Measurements from ENCODE around the gene DAD1. TPM values are rescaled to one million over a fixed set of nuclear protein-coding genes. Genes with fewer than 3 reads are reported as not detected.

The DAD1 gene
- total RNA-seq, 1 experiment from 2014 or later, result 258 TPM

GRCh38 chr14:22610931-22611330, 21.9 kb upstream of the DAD1 start:
- Histone ChIP-seq H4K20me1 (ENCODE audit: low read length) (no peaks in the 10 kb centered on the region), H3K27ac (ENCODE audit: low read length) (no peak overlapping the region), H3K9ac (ENCODE audit: low read length) (no peak overlapping the region), H3K4me3 (ENCODE audit: low read length) (no peak overlapping the region), H3K4me1 (ENCODE audit: insufficient read depth, low read length) (peaks cover 36% of the 10 kb centered on the region), H3K4me2 (ENCODE audit: low read length) (no peak overlapping the region), H3K79me2 (ENCODE audit: low read length) (no peaks in the 10 kb centered on the region), H3K36me3 (ENCODE audit: low read depth, low read length) (peaks cover 30% of the 10 kb centered on the region), H3K9me3 (ENCODE audit: low read length) (no peaks in the 10 kb centered on the region), H3F3A (ENCODE audit: low read length, unreplicated experiment) (peaks cover 7% of the 10 kb centered on the region), H2AFZ (ENCODE audit: low read length) (no peak overlapping the region), H3K27me3 (ENCODE audit: low read length) (no peaks in the 10 kb centered on the region), H3K9me2 (replicated peaks; ENCODE audit: low read length) (no peaks in the 10 kb centered on the region)
- DNase-seq (no peak), ATAC-seq (no peak)
- POLR2A ChIA-PET (ENCODE audit: unreplicated experiment), result no interaction called here
- intact Hi-C loops (cut with micrococcal nuclease), result loop anchor here (5.0 kb wide), 1 partner anchor 41 kb away; no protein-coding TSS in a partner anchor
- BruUV-seq (replicated peaks), result no TSS peak
- CTCF ChIA-PET, result no interaction called here
- TF ChIP-seq EZH2phosphoT487 (IDR thresholded peaks at IDR 0.05; ENCODE audit: borderline replicate concordance, low read length), result no peak

DNA sequence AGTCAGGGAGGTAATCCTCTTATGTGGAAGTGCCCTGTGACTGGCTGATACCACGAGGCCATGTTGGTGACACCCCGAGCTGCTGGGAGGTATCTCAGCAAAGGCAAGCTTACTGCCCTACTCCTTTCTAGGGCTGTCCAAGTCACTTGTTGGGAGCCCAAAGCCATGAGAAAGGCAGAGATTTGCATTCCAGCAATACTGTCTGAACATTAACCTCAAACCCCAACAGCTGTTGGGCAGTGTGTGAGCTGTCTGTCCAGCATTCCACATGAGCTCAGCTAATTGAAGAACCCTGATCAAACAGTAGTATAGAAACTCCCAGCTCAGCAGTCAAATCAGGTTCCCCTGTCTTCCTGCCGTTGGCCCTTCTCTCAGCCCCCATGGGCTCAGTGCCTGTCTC, 18.3 kb upstream of the DAD1 start:
- intact Hi-C loops (cut with micrococcal nuclease), result no loop called here
- ChIA-PET CTCF (no interaction called here), POLR2A (ENCODE audit: unreplicated experiment) (interaction anchor here (0.6 kb wide), 1 partner anchor 160 kb away, joined by 5 read pairs; no protein-coding TSS in a partner anchor)
- ATAC-seq, result no peak
- TF ChIP-seq EZH2 (IDR thresholded peaks at IDR 0.05; ENCODE audit: low read length, unreplicated experiment) (no peak), CTCF (conservative IDR thresholded peaks at IDR 0.05; ENCODE audit: low read depth, low read length) (no peak), EZH2phosphoT487 (IDR thresholded peaks at IDR 0.05; ENCODE audit: borderline replicate concordance, low read length) (no peak)
- Histone ChIP-seq H3K4me1 (ENCODE audit: insufficient read depth, low read length) (peaks cover 38% of the 10 kb centered on the region), H3F3A (ENCODE audit: low read length, unreplicated experiment) (peaks cover 9% of the 10 kb centered on the region), H2AFZ (ENCODE audit: low read length) (no peak overlapping the region), H3K9me3 (ENCODE audit: low read length) (no peaks in the 10 kb centered on the region), H3K27me3 (ENCODE audit: low read length) (no peaks in the 10 kb centered on the region), H3K27ac (ENCODE audit: low read length) (no peak overlapping the region), H3K9me2 (replicated peaks; ENCODE audit: low read length) (no peaks in the 10 kb centered on the region), H3K9ac (ENCODE audit: low read length) (no peak overlapping the region), H4K20me1 (ENCODE audit: low read length) (no peaks in the 10 kb centered on the region), H3K36me3 (ENCODE audit: low read depth, low read length) (peaks cover 45% of the 10 kb centered on the region), H3K79me2 (ENCODE audit: low read length) (no peaks in the 10 kb centered on the region), H3K4me3 (ENCODE audit: low read length) (no peak overlapping the region), H3K4me2 (ENCODE audit: low read length) (no peak overlapping the region)
- no TSS peak for BruUV-seq (replicated peaks)
- DNase-seq, result no peak

DNA sequence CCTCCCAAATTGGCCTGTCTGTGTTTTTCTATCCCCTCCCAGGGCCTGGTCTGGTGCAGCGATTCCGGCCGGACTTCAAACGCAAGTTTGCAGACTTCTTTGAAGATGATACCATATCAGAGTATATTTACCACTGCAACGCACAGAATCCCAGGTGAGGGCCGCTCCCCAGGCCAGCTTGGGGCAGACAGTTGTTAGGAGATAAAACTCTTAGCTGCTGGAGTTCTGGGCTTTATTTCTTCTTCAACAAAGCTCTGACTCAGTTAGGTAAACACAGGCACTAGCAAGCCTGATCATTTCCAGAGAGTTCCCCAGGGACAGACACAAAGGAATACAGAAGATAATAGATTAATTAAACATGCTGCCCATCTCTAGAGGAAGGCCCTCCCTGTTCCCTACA, 17.4 kb upstream of the DAD1 start:
- H3K9ac ChIP-seq (ENCODE audit: low read length), result no peak overlapping the region
- intact Hi-C loops (cut with micrococcal nuclease), result no loop called here
- DNase-seq (peak; percentile 50), ATAC-seq (peak; percentile 85)
- H3K9me3 ChIP-seq (ENCODE audit: low read length), result no peaks in the 10 kb centered on the region
- H4K20me1 ChIP-seq (ENCODE audit: low read length), result no peaks in the 10 kb centered on the region
- no peaks in the 10 kb centered on the region for H3K79me2 ChIP-seq (ENCODE audit: low read length)
- no TSS peak for BruUV-seq (replicated peaks)
- peak overlapping the region; percentile 30; the same call in 1 of the 2 replicates for H3K4me2 ChIP-seq (ENCODE audit: low read length)
- peaks cover 45% of the 10 kb centered on the region for H3K36me3 ChIP-seq (ENCODE audit: low read depth, low read length)
- H3K27me3 ChIP-seq (ENCODE audit: low read length), result no peaks in the 10 kb centered on the region
- ChIA-PET CTCF (interaction anchor here (0.6 kb wide), 1 partner anchor 17 kb away, joined by 3 read pairs; the partner anchor contains the start of gene DAD1), POLR2A (ENCODE audit: unreplicated experiment) (interaction anchor here (0.5 kb wide), 1 partner anchor 815 kb away, joined by 3 read pairs; no protein-coding TSS in a partner anchor)
- peaks cover 47% of the 10 kb centered on the region for H3K4me1 ChIP-seq (ENCODE audit: insufficient read depth, low read length)
- H2AFZ ChIP-seq (ENCODE audit: low read length), result no peak overlapping the region
- TF ChIP-seq EZH2phosphoT487 (IDR thresholded peaks at IDR 0.05; ENCODE audit: borderline replicate concordance, low read length) (no peak), CTCF (conservative IDR thresholded peaks at IDR 0.05; ENCODE audit: low read depth, low read length) (no peak), EZH2 (IDR thresholded peaks at IDR 0.05; ENCODE audit: low read length, unreplicated experiment) (no peak)
- H3K27ac ChIP-seq (ENCODE audit: low read length), result no peak overlapping the region
- no peaks in the 10 kb centered on the region for H3K9me2 ChIP-seq (replicated peaks; ENCODE audit: low read length)
- H3F3A ChIP-seq (ENCODE audit: low read length, unreplicated experiment), result peaks cover 10% of the 10 kb centered on the region
- no peak overlapping the region for H3K4me3 ChIP-seq (ENCODE audit: low read length)
